GM19452 (cell line): ENCODE data around the gene PLEKHH3.

Source experiments
- ATAC-seq: cut with Tn5 transposase; IDR thresholded peaks from one replicate; pipeline ENCODE4 v1.9.1; 2021; ENCODE audit not compliant: unreplicated experiment

PLEKHH3 gene

GRCh38 chr17:42686520-42687128 lies 9.8 kb upstream of the PLEKHH3 start:
- ATAC-seq: no peak

- ATAC-seq: no peak
Observed at GRCh38 chr17:42685831-42686230, 9.0 kb upstream of the PLEKHH3 start.

GRCh38 chr17:42684929-42685556 lies 8.2 kb upstream of the PLEKHH3 start:
- no peak for ATAC-seq

GRCh38 chr17:42683407-42684034 lies 6.7 kb upstream of the PLEKHH3 start:
- no peak for ATAC-seq

GRCh38 chr17:42682722-42683403 lies 6.1 kb upstream of the PLEKHH3 start:
- ATAC-seq: no peak

GRCh38 chr17:42681976-42682721 lies 5.4 kb upstream of the PLEKHH3 start, which contains the start of gene CNTNAP1:
Gene CNTNAP1, plus strand, starts transcription at chr17:42682531. Its CDS starts 299 bp downstream, at chr17:42682830.
- no peak for ATAC-seq

GRCh38 chr17:42680331-42680808 lies 3.6 kb upstream of the PLEKHH3 start:
- no peak for ATAC-seq

- ATAC-seq: no peak
Observed at GRCh38 chr17:42679492-42680330, 2.9 kb upstream of the PLEKHH3 start.

- ATAC-seq: no peak
Observed at GRCh38 chr17:42678951-42679491, 2.2 kb upstream of the PLEKHH3 start.

GRCh38 chr17:42677921-42678781 lies 1.4 kb upstream of the PLEKHH3 start:
- ATAC-seq: peak; percentile 30

- ATAC-seq: peak; percentile 55
Observed at GRCh38 chr17:42677012-42677857, 441 bp upstream of the PLEKHH3 start.

GRCh38 chr17:42675965-42676423 lies 800 bp downstream of the PLEKHH3 start:
- ATAC-seq: no peak

- no peak for ATAC-seq
Observed at GRCh38 chr17:42675348-42675964, 1.3 kb downstream of the PLEKHH3 start.

- ATAC-seq: no peak
Observed at GRCh38 chr17:42674755-42675347, 1.9 kb downstream of the PLEKHH3 start.

- ATAC-seq: no peak
Observed at GRCh38 chr17:42673885-42674754, 2.7 kb downstream of the PLEKHH3 start.
